ENCODE data around the gene KHDC4. TPM values are rescaled to one million over a fixed set of nuclear protein-coding genes. Genes with fewer than 3 reads are reported as not detected.

The KHDC4 gene
- total and polyA plus RNA-seq, 9 of the 15 experiments (the other 6 are each of a cell fraction or from before 2014, with no cell fraction given): 12.1 to 185 (median 65.6) TPM

DNA sequence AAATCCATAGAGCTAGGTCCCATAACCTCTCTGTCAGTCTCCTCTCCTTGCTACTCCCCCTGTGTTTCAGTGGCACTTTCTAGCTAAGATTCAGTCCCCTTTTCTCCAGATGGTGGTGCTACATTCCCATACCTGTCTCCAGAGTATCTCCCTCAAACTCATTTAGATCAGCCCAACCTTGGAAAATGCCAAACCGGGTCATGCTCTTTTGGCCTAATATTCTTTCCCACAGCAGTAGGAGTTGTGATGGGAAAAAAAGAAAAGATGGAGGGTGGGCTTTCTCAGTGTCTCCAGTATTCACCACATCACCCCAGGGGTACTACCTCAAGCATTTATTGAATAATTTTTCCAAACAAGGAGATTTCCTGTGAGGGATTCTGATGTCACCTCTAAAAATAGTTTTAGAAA is 4.0 kb upstream of the KHDC4 start (continued):
- TF ChIP-seq EP400 (IDR thresholded peaks at IDR 0.05) (peak; percentile 28; the same call in 1 of the 2 replicates), MEF2A (IDR thresholded peaks at IDR 0.05; ENCODE audit: control insufficient read depth, low read depth, low read length) (peak; percentile 8; the same call in 1 of the 2 replicates)
- TF ChIP-seq, protein P1, sequence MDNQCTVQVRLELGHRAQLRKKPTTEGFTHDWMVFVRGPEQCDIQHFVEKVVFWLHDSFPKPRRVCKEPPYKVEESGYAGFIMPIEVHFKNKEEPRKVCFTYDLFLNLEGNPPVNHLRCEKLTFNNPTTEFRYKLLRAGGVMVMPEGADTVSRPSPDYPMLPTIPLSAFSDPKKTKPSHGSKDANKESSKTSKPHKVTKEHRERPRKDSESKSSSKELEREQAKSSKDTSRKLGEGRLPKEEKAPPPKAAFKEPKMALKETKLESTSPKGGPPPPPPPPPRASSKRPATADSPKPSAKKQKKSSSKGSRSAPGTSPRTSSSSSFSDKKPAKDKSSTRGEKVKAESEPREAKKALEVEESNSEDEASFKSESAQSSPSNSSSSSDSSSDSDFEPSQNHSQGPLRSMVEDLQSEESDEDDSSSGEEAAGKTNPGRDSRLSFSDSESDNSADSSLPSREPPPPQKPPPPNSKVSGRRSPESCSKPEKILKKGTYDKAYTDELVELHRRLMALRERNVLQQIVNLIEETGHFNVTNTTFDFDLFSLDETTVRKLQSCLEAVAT (IDR thresholded peaks at IDR 0.05): peak in 1 of 2 experiments; percentile 61; a peak in 1 of 4 replicates

- no peaks in the 10 kb centered on the region for H3K9me3 ChIP-seq (replicated peaks; ENCODE audit: control insufficient read depth, insufficient read depth, low read depth, low read length)
- H3K27ac ChIP-seq (ENCODE audit: extremely low read depth, low read depth, low read length): peak overlapping the region; percentile 94
- H3K4me3 ChIP-seq: peak overlapping the region; percentile 81
- FAIRE-seq (peak; percentile 15), ATAC-seq (peak; percentile 13), DNase-seq (ENCODE audit: extremely low read depth in 1 of 4, low spot score in 3 of 4) (peak in 1 of 4 experiments; percentile 47)
- in situ Hi-C loops (cut with MboI) (loop anchor here (5.0 kb wide), 1 partner anchor 132 kb away; no protein-coding TSS in a partner anchor), intact Hi-C loops (cut with micrococcal nuclease) (loop anchor here (5.0 to 10.0 kb wide), 2 partner anchors 117 to 190 kb away; partner anchors contain the start of genes LAMTOR2 and UBQLN4)
- peaks cover 15 to 16% of the 10 kb centered on the region in 2 experiments; a peak in 4 of 5 replicates for H3K4me1 ChIP-seq (replicated peaks in 1 of 2; ENCODE audit: control insufficient read depth in 2 of 2, insufficient read depth in 2 of 2, low read length in 2 of 2)
- 0 out of 2 replicates have a peak, but pooled peaks cover 5% of the 10 kb centered on the region for H4K20me1 ChIP-seq (replicated peaks; ENCODE audit: control insufficient read depth, insufficient read depth, low read length)
- BruUV-seq (replicated peaks): TSS peak; percentile 97
- peak overlapping the region; percentile 92 for H2AFZ ChIP-seq (ENCODE audit: low read depth, low read length)
- H3K9ac ChIP-seq (ENCODE audit: insufficient read depth in 1 of 2, low read depth in 2 of 2, low read length in 2 of 2): peak overlapping the region; percentile 80 to 98; a peak in 3 of 4 replicates
- H3K4me2 ChIP-seq (ENCODE audit: insufficient read depth, low read length): peak overlapping the region; percentile 88
- POLR2A ChIA-PET: interaction anchor here (0.7 to 6.3 kb wide), 21 partner anchors 9 to 192 kb away, joined by 3 to 100 read pairs (median 4); partner anchors contain the start of gene GON4L
- H3K79me2 ChIP-seq (ENCODE audit: control insufficient read depth, insufficient read depth, low read length): peaks cover 48% of the 10 kb centered on the region
- CTCF ChIA-PET (ENCODE audit: low intra/inter-chr PET ratio): interaction anchor here (1.3 to 1.7 kb wide), 2 partner anchors 54 to 131 kb away, joined by 5 to 7 read pairs; no protein-coding TSS in a partner anchor
- H3K36me3 ChIP-seq (ENCODE audit: control insufficient read depth, insufficient read depth, low read length): peaks cover 38% of the 10 kb centered on the region
- no peaks in the 10 kb centered on the region for H3K9me1 ChIP-seq (ENCODE audit: control insufficient read depth, insufficient read depth, low read length)
- H3K27me3 ChIP-seq (ENCODE audit: control insufficient read depth in 2 of 2, insufficient read depth in 2 of 2, low read length in 2 of 2): no peaks in the 10 kb centered on the region
- WGBS (ENCODE audit: insufficient coverage, low coverage, missing lambda C conversion rate): 50% methylated on average over 12 of the region's 24 CpGs
- TF ChIP-seq, protein P2, sequence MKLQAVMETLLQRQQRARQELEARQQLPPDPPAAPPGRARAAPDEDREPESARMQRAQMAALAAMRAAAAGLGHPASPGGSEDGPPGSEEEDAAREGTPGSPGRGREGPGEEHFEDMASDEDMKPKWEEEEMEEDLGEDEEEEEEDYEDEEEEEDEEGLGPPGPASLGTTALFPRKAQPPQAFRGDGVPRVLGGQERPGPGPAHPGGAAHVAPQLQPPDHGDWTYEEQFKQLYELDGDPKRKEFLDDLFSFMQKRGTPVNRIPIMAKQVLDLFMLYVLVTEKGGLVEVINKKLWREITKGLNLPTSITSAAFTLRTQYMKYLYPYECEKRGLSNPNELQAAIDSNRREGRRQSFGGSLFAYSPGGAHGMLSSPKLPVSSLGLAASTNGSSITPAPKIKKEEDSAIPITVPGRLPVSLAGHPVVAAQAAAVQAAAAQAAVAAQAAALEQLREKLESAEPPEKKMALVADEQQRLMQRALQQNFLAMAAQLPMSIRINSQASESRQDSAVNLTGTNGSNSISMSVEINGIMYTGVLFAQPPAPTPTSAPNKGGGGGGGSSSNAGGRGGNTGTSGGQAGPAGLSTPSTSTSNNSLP (IDR thresholded peaks at IDR 0.05; ENCODE audit: borderline replicate concordance, low read depth, low read length): 0 out of 2 replicates have a peak, but pooled peaks have one; percentile 4
- TF ChIP-seq RFX7 (CRISPR knock-in tag; IDR thresholded peaks at IDR 0.05) (no peak), ZNF445 (CRISPR knock-in tag; IDR thresholded peaks at IDR 0.05; ENCODE audit: low read depth) (0 out of 2 replicates have a peak, but pooled peaks have one; percentile 35), THRAP3 (IDR thresholded peaks at IDR 0.05; ENCODE audit: borderline replicate concordance) (peak; percentile 86; the same call in 1 of the 2 replicates), HDAC2 (IDR thresholded peaks at IDR 0.05) (peak; percentile 17; the same call in 1 of the 2 replicates), ZNF395 (CRISPR knock-in tag; IDR thresholded peaks at IDR 0.05) (peak; percentile 13; the same call in 1 of the 2 replicates), POLR3G (IDR thresholded peaks at IDR 0.05; ENCODE audit: extremely low read depth, insufficient read length, insufficient replicate concordance) (no peak), SMAD2 (IDR thresholded peaks at IDR 0.05; ENCODE audit: low read depth, low read length) (no peak), CGGBP1 (CRISPR knock-in tag; IDR thresholded peaks at IDR 0.05) (no peak)
These were observed 850 bp upstream of the KHDC4 start for GRCh38 chr1:155934936-155935590.

All from K562 (cell line).